SK-N-SH (cell line): Measurements from ENCODE around the gene CYP27C1. TPM values are rescaled to one million over a fixed set of nuclear protein-coding genes. Genes with fewer than 3 reads are reported as not detected.

Experiments used
- CTCF ChIA-PET: fragments of 300-600, 350-600 bp; formaldehyde crosslinking; extraction: SDS; loops from one replicate; lab custom pipeline; 2021; lab: Yijun Ruan, JAX
- POLR2A ChIA-PET: fragments of 350-600 bp; sonication (Branson Sonifier 250); formaldehyde crosslinking; extraction: SDS; loops from one replicate; lab custom pipeline; 2020; ENCODE audit warnings: antibody characterized with exemption, inconsistent platforms; lab: Yijun Ruan, JAX
- DNase-seq: peaks from one replicate; pipeline ENCODE4 v3.0.0; 2012
- H2AFZ ChIP-seq: fragments of 200-600 bp; sonication (generic); 2 replicates; pipeline ENCODE4 v1.8.1; 2016; ENCODE audit warnings: antibody characterized with exemption, mild to moderate bottlenecking, low read depth
- H3F3A ChIP-seq: fragments of 200-600 bp; sonication (generic); replicated peaks from 2 replicates; pipeline ENCODE3; 2016; ENCODE audit warnings: antibody characterized with exemption, mild to moderate bottlenecking; ENCODE audit not compliant: insufficient read depth
- H3K27ac ChIP-seq, 2 experiments: fragments of 200-500 bp in 1 of 2; fragments of 200-600 bp in 1 of 2; sonication (Bioruptor generic) in 1 of 2; sonication (generic), shearing (Covaris generic) in 1 of 2; 2 replicates each; pipeline versions ENCODE4 v1.5.1 to v1.6.1; 2014 to 2016; ENCODE audit warnings: low read depth in 2 of 2, inconsistent platforms in 1 of 2, low read length in 1 of 2, mild to moderate bottlenecking in 1 of 2, mixed read lengths in 1 of 2
- H3K27me3 ChIP-seq: fragments of 200-600 bp; sonication (generic), shearing (Covaris generic); 2 replicates; pipeline ENCODE4 v1.6.1; 2016; ENCODE audit warnings: mixed run types; ENCODE audit not compliant: insufficient read depth
- H3K36me3 ChIP-seq, 2 experiments: fragments of 200-500 bp in 1 of 2; fragments of 200-600 bp in 1 of 2; sonication (Bioruptor generic) in 1 of 2; sonication (generic) in 1 of 2; replicated peaks in 1 of 2; 2 replicates each; pipeline versions ENCODE3 to v1.5.1; 2014 to 2016; ENCODE audit warnings: low read length in 1 of 2, mild to moderate bottlenecking in 1 of 2; ENCODE audit not compliant: insufficient read depth in 2 of 2, control insufficient read depth in 1 of 2
- H3K4me1 ChIP-seq, 2 experiments: fragments of 200-500 bp in 1 of 2; fragments of 200-600 bp in 1 of 2; sonication (Bioruptor generic) in 1 of 2; sonication (generic), shearing (Covaris generic) in 1 of 2; 2 replicates each; pipeline versions ENCODE4 v1.5.1 to v1.6.1; 2014 to 2016; ENCODE audit warnings: low read depth in 1 of 2, low read length in 1 of 2, mixed run types in 1 of 2; ENCODE audit not compliant: insufficient read depth in 2 of 2, control insufficient read depth in 1 of 2
- H3K4me2 ChIP-seq: fragments of 200-600 bp; sonication (generic), shearing (Covaris generic); 2 replicates; pipeline ENCODE4 v1.6.1; 2017; ENCODE audit warnings: mixed run types
- H3K4me3 ChIP-seq, 2 experiments: fragments of 200-500 bp in 1 of 2; fragments of 200-600 bp in 1 of 2; sonication (Bioruptor generic) in 1 of 2; sonication (generic), shearing (Covaris generic) in 1 of 2; 2 replicates each; pipeline versions ENCODE4 v1.5.1 to v1.8.1; 2014 to 2016; ENCODE audit warnings: low read depth in 2 of 2, inconsistent platforms in 1 of 2, low read length in 1 of 2, mild to moderate bottlenecking in 1 of 2, mixed read lengths in 1 of 2, moderate library complexity in 1 of 2
- H3K79me2 ChIP-seq: fragments of 200-600 bp; sonication (generic); 2 replicates; pipeline ENCODE4 v1.8.1; 2017; ENCODE audit warnings: mild to moderate bottlenecking; ENCODE audit not compliant: insufficient read depth
- H3K9ac ChIP-seq: fragments of 200-600 bp; sonication (generic); 2 replicates; pipeline ENCODE4 v1.6.1; 2017; ENCODE audit warnings: mixed run types
- H3K9me2 ChIP-seq: fragments of 200-600 bp; sonication (generic); 2 replicates; pipeline ENCODE4 v1.6.1; 2017; ENCODE audit warnings: mixed run types
- H3K9me3 ChIP-seq: fragments of 200-600 bp; sonication (generic); 2 replicates; pipeline ENCODE4 v1.6.1; 2017; ENCODE audit warnings: mixed run types, mild to moderate bottlenecking, moderate library complexity
- H4K20me1 ChIP-seq: fragments of 200-600 bp; sonication (generic); 2 replicates; pipeline ENCODE4 v1.6.1; 2017; ENCODE audit warnings: mild to moderate bottlenecking, mixed run types; ENCODE audit not compliant: insufficient read depth
- CHD2 ChIP-seq: fragments of 150-350 bp; IDR thresholded peaks from 2 replicates; pipeline ENCODE4 v1.6.1; 2018; ENCODE audit warnings: low read length; ENCODE audit not compliant: partially characterized antibody
- ELF1 ChIP-seq: IDR thresholded peaks from 2 replicates; pipeline ENCODE4 v1.4.0; 2012
- EP300 ChIP-seq, 2 experiments: IDR thresholded peaks; 2 replicates each; pipeline versions ENCODE4 v1.4.0 to v1.6.1; 2012; ENCODE audit warnings: borderline replicate concordance in 1 of 2, low read depth in 1 of 2, low read length in 1 of 2
- EZH2phosphoT487 ChIP-seq: fragments of 200-600 bp; sonication (generic); IDR thresholded peaks from 2 replicates; pipeline ENCODE4 v1.6.1; 2017; ENCODE audit warnings: low read depth, mixed run types, mild to moderate bottlenecking, antibody characterized with exemption, moderate library complexity, borderline replicate concordance
- FOSL2 ChIP-seq: IDR thresholded peaks from 2 replicates; pipeline ENCODE4 v1.4.0; 2012; ENCODE audit warnings: low read depth, mild to moderate bottlenecking, moderate library complexity, borderline replicate concordance
- FOXJ3 ChIP-seq: sonication (generic); formaldehyde crosslinking; IDR thresholded peaks from 2 replicates; pipeline ENCODE4 v1.5.1; 2020; ENCODE audit warnings: mild to moderate bottlenecking, missing genetic modification reagents
- GABPA ChIP-seq: IDR thresholded peaks from 2 replicates; pipeline ENCODE4 v1.4.0; 2012; ENCODE audit warnings: low read depth, mild to moderate bottlenecking
- GATA2 ChIP-seq: sonication (generic); formaldehyde crosslinking; IDR thresholded peaks from 2 replicates; pipeline ENCODE4 v1.5.0; 2020; ENCODE audit warnings: mild to moderate bottlenecking, missing genetic modification reagents
- JUND ChIP-seq: IDR thresholded peaks from 2 replicates; pipeline ENCODE4 v1.4.0; 2012
- MAX ChIP-seq: IDR thresholded peaks from 2 replicates; pipeline ENCODE4 v1.4.0; 2012; ENCODE audit warnings: low read depth
- MEF2A ChIP-seq: IDR thresholded peaks from 2 replicates; pipeline ENCODE4 v1.4.0; 2012; ENCODE audit warnings: low read depth, borderline replicate concordance
- MXI1 ChIP-seq: IDR thresholded peaks from 2 replicates; pipeline ENCODE4 v1.6.1; 2012; ENCODE audit warnings: mild to moderate bottlenecking, low read depth, low read length, improper control_type of control experiment
- RAD21 ChIP-seq: IDR thresholded peaks from 2 replicates; pipeline ENCODE4 v1.6.1; 2012; ENCODE audit warnings: mild to moderate bottlenecking, low read length
- RCOR1 ChIP-seq: fragments of 150-350 bp; IDR thresholded peaks from 2 replicates; pipeline ENCODE4 v1.6.1; 2017; ENCODE audit warnings: antibody characterized with exemption, low read length
- RFX5 ChIP-seq: IDR thresholded peaks from 2 replicates; pipeline ENCODE4 v1.6.1; 2012; ENCODE audit warnings: mild to moderate bottlenecking, improper control_type of control experiment, low read length
- SMC3 ChIP-seq: IDR thresholded peaks from 2 replicates; pipeline ENCODE4 v1.6.1; 2012; ENCODE audit warnings: low read depth, low read length, improper control_type of control experiment
- TCF12 ChIP-seq: IDR thresholded peaks from 2 replicates; pipeline ENCODE4 v1.4.0; 2012
- TEAD4 ChIP-seq: IDR thresholded peaks from 2 replicates; pipeline ENCODE4 v1.4.0; 2012; ENCODE audit warnings: mild to moderate bottlenecking, borderline replicate concordance; ENCODE audit not compliant: insufficient read depth
- USF1 ChIP-seq: IDR thresholded peaks from 2 replicates; pipeline ENCODE4 v1.4.0; 2012; ENCODE audit warnings: low read depth, borderline replicate concordance
- YY1 ChIP-seq: IDR thresholded peaks from 2 replicates; pipeline ENCODE4 v1.4.0; 2012; ENCODE audit warnings: low read depth, mild to moderate bottlenecking
- ZBTB33 ChIP-seq: IDR thresholded peaks from 2 replicates; pipeline ENCODE4 v1.4.0; 2012; ENCODE audit warnings: low read depth, borderline replicate concordance
- WGBS: methylation state at CpG from one replicate; pipeline ENCODE4 v1.1.6; 2017; ENCODE audit warnings: low lambda C conversion rate; 5-methylcytosine and 5-hydroxymethylcytosine counted together
- polyA plus RNA-seq, 3 experiments: library from polyadenylated mRNA; depleted of rRNA; stranded (reverse); fragments of >200 nt; gene quantifications; 2 replicates each; pipeline ENCODE4 v1.2.3, GENCODE V29; 2012
- TF ChIP-seq, protein P1 (sequence below): IDR thresholded peaks from 2 replicates; pipeline ENCODE4; 2012
- TF ChIP-seq, protein P2 (sequence below): fragments of 150-350 bp; IDR thresholded peaks from 2 replicates; pipeline ENCODE4 v1.6.1; 2017; ENCODE audit warnings: antibody characterized with exemption, low read length, low read depth, borderline replicate concordance
- TF ChIP-seq, protein P3 (sequence below): fragments of 150-350 bp; IDR thresholded peaks from 2 replicates; pipeline ENCODE4 v1.6.1; 2016; ENCODE audit warnings: mild to moderate bottlenecking, low read depth, low read length
- TF ChIP-seq, protein P4 (sequence below): fragments of 200-600 bp; sonication (generic); IDR thresholded peaks from 2 replicates; pipeline ENCODE4 v1.6.1; 2017; ENCODE audit warnings: antibody characterized with exemption, mild to moderate bottlenecking, moderate library complexity

CYP27C1 gene
- polyA plus RNA-seq, 1 of the 3 experiments (the other 2 are of a cell fraction): not detected

DNA sequence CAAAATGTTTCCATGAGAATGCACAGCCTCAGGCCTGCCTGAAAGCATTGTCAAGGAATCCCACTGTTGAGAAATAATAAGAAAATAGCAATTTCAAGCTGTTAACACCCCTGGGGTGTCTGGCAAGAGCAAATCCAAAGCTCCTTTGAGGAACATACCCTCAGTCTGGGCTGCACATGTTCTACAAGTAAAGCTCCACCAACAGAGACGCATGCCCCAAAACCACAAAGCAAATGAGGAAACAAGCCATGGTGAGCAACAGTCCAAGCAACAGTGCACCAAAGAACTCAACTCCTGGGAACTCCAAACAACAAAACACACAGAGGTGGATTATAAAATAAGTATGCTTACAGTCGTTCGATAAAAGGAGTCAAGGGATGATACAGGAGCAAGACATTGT lies 40.3 kb downstream of the CYP27C1 start (continued):
- TF ChIP-seq, protein P1, sequence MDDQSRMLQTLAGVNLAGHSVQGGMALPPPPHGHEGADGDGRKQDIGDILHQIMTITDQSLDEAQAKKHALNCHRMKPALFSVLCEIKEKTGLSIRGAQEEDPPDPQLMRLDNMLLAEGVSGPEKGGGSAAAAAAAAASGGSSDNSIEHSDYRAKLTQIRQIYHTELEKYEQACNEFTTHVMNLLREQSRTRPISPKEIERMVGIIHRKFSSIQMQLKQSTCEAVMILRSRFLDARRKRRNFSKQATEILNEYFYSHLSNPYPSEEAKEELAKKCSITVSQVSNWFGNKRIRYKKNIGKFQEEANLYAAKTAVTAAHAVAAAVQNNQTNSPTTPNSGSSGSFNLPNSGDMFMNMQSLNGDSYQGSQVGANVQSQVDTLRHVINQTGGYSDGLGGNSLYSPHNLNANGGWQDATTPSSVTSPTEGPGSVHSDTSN: no peak
- TF ChIP-seq USF1: no peak
- no peak for TF ChIP-seq CHD2
- TF ChIP-seq MXI1: no peak
- no peak for TF ChIP-seq TCF12
- TF ChIP-seq RCOR1: no peak
- TF ChIP-seq FOXJ3 (CRISPR knock-in tag): no peak
- TF ChIP-seq SMC3: no peak
- TF ChIP-seq EP300 (IDR thresholded peaks at IDR 0.05; ENCODE audit: borderline replicate concordance in 1 of 2, low read depth in 1 of 2, low read length in 1 of 2): no peak

GRCh38 chr2:127177617-127178263 lies 42.4 kb downstream of the CYP27C1 start:
- Histone ChIP-seq H3K4me3 (no peak overlapping the region), H3K79me2 (no peaks in the 10 kb centered on the region), H3K4me1 (peaks cover 0 to 26% of the 10 kb centered on the region in 2 experiments; a peak in 1 of 4 replicates), H3K9ac (no peak overlapping the region), H3K9me3 (no peaks in the 10 kb centered on the region), H3K4me2 (no peak overlapping the region), H3K36me3 (no peaks in the 10 kb centered on the region), H3K27me3 (no peaks in the 10 kb centered on the region), H3K27ac (no peak overlapping the region), H4K20me1 (no peaks in the 10 kb centered on the region), H2AFZ (no peak overlapping the region), H3F3A (no peaks in the 10 kb centered on the region), H3K9me2 (no peaks in the 10 kb centered on the region)
- 86% methylated on average over 10 of the region's 15 CpGs for WGBS
- ChIA-PET POLR2A (no interaction called here), CTCF (interaction anchor here (0.6 to 12.1 kb wide), 5 partner anchors 9 to 454 kb away, joined by 3 to 80 read pairs (median 3); no protein-coding TSS in a partner anchor)
- TF ChIP-seq TCF12: no peak
- TF ChIP-seq GABPA: no peak
- TF ChIP-seq TEAD4: no peak
- no peak for TF ChIP-seq ELF1
- TF ChIP-seq, protein P2, sequence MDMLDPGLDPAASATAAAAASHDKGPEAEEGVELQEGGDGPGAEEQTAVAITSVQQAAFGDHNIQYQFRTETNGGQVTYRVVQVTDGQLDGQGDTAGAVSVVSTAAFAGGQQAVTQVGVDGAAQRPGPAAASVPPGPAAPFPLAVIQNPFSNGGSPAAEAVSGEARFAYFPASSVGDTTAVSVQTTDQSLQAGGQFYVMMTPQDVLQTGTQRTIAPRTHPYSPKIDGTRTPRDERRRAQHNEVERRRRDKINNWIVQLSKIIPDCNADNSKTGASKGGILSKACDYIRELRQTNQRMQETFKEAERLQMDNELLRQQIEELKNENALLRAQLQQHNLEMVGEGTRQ: no peak
- no peak for TF ChIP-seq FOSL2
- TF ChIP-seq RFX5: no peak
- TF ChIP-seq MEF2A: no peak
- no peak for TF ChIP-seq EZH2phosphoT487
- TF ChIP-seq GATA2 (CRISPR knock-in tag): no peak
- no peak for TF ChIP-seq JUND
- TF ChIP-seq, protein P3, sequence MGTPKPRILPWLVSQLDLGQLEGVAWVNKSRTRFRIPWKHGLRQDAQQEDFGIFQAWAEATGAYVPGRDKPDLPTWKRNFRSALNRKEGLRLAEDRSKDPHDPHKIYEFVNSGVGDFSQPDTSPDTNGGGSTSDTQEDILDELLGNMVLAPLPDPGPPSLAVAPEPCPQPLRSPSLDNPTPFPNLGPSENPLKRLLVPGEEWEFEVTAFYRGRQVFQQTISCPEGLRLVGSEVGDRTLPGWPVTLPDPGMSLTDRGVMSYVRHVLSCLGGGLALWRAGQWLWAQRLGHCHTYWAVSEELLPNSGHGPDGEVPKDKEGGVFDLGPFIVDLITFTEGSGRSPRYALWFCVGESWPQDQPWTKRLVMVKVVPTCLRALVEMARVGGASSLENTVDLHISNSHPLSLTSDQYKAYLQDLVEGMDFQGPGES: no peak
- TF ChIP-seq ZBTB33: no peak
- TF ChIP-seq MAX: no peak
- no peak for TF ChIP-seq CHD2
- TF ChIP-seq, protein P4, sequence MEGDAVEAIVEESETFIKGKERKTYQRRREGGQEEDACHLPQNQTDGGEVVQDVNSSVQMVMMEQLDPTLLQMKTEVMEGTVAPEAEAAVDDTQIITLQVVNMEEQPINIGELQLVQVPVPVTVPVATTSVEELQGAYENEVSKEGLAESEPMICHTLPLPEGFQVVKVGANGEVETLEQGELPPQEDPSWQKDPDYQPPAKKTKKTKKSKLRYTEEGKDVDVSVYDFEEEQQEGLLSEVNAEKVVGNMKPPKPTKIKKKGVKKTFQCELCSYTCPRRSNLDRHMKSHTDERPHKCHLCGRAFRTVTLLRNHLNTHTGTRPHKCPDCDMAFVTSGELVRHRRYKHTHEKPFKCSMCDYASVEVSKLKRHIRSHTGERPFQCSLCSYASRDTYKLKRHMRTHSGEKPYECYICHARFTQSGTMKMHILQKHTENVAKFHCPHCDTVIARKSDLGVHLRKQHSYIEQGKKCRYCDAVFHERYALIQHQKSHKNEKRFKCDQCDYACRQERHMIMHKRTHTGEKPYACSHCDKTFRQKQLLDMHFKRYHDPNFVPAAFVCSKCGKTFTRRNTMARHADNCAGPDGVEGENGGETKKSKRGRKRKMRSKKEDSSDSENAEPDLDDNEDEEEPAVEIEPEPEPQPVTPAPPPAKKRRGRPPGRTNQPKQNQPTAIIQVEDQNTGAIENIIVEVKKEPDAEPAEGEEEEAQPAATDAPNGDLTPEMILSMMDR: no peak
- TF ChIP-seq YY1: no peak
- TF ChIP-seq RAD21: no peak
- DNase-seq: no peak
